Small intestine (tissue), 7 donors: ENCODE measurements around the gene PRDM16. TPM values are rescaled to one million over a fixed set of nuclear protein-coding genes. Genes with fewer than 3 reads are reported as not detected.

Experiments
- DNase-seq, 2 donors: peaks; one replicate each; pipeline versions ENCODE4 v3.0.0 to v3.0.0-alpha.2; 2013
- FAIRE-seq: peaks from 2 replicates; lab custom pipeline; 2012; peaks lifted over from hg19 to GRCh38; lab: Jason Lieb, UNC
- H3K27ac ChIP-seq, 3 donors: one replicate each; pipeline ENCODE4 v1.5.1; 2013; ENCODE audit warnings: low read length in 2 of 3, mild to moderate bottlenecking in 2 of 3, control low read depth in 1 of 3, inconsistent platforms in 1 of 3, low read depth in 1 of 3, moderate library complexity in 1 of 3
- H3K27me3 ChIP-seq, 3 donors: one replicate each; pipeline ENCODE4 v1.6.1; 2013; ENCODE audit warnings: low read length in 3 of 3, inconsistent platforms in 1 of 3; ENCODE audit not compliant: control insufficient read depth in 3 of 3, insufficient read depth in 3 of 3
- H3K36me3 ChIP-seq, 3 donors: one replicate each; pipeline ENCODE4 v1.6.1; 2013; ENCODE audit warnings: low read length in 3 of 3, inconsistent platforms in 1 of 3, low read depth in 1 of 3, mild to moderate bottlenecking in 1 of 3, moderate library complexity in 1 of 3; ENCODE audit not compliant: control insufficient read depth in 3 of 3, insufficient read depth in 2 of 3
- H3K4me1 ChIP-seq, 3 donors: one replicate each; pipeline ENCODE4 v1.6.1; 2013; ENCODE audit warnings: low read length in 2 of 3, inconsistent platforms in 1 of 3, low read depth in 1 of 3, mild to moderate bottlenecking in 1 of 3, moderate library complexity in 1 of 3; ENCODE audit not compliant: control insufficient read depth in 3 of 3, insufficient read depth in 2 of 3
- H3K4me3 ChIP-seq, 3 donors: one replicate each; pipeline ENCODE4 v1.5.1; 2013; ENCODE audit warnings: low read length in 3 of 3, control low read depth in 1 of 3, inconsistent platforms in 1 of 3, low read depth in 1 of 3, mild to moderate bottlenecking in 1 of 3, moderate library complexity in 1 of 3
- H3K9me3 ChIP-seq, 2 donors: one replicate each; pipeline ENCODE4 v1.6.1; 2013; ENCODE audit warnings: low read depth in 1 of 2, low read length in 1 of 2; ENCODE audit not compliant: control insufficient read depth in 2 of 2, insufficient read depth in 1 of 2
- WGBS, 3 donors: extraction: QIAGEN DNeasy Blood & Tissue Kit; methylation state at CpG; one replicate each; pipeline ENCODE4 v1.1.7; 2013; 5-methylcytosine and 5-hydroxymethylcytosine counted together
- polyA plus RNA-seq, 4 donors: library from polyadenylated mRNA; stranded (reverse) in 3 of 4; unstranded in 1 of 4; fragments of 200-250 nt in 3 of 4; fragments of 120-200 nt in 1 of 4; gene quantifications; one replicate each; pipeline versions ENCODE4 v1.2.1 to v1.2.3, GENCODE V29; 2013
- donor health status: healthy with polysubstance abuse.
- donor health status: control.
- donor health status: control.
- donor health status: Bipolar disorder and iron deficiency.
- donor health status: healthy.

PRDM16 gene
- polyA plus RNA-seq, 4 donors: 5.4 to 11.4 (median 8.2) TPM

- FAIRE-seq (no peak), DNase-seq (no peak)
Observed at GRCh38 chr1:3054474-3054873, 14.5 kb upstream of the PRDM16 start.

GRCh38 chr1:3055051-3055450, 14.0 kb upstream of the PRDM16 start:
- 74 to 83% (median 80%) methylated on average over 9 of the region's 9 CpGs for WGBS, 3 donors
- no peak for DNase-seq
- Histone ChIP-seq H3K27ac (no peak overlapping the region), H3K36me3 (peaks cover 0 to 2% (median 0%) of the 10 kb centered on the region in 3 donors), H3K4me3 (no peak overlapping the region), H3K9me3 (peaks cover 0 to 7% of the 10 kb centered on the region in 2 donors), H3K27me3 (peaks cover 0 to 2% (median 0%) of the 10 kb centered on the region in 3 donors), H3K4me1 (no peaks in the 10 kb centered on the region)
- no peak for FAIRE-seq

More at GRCh38 chr1:3054474-3054873, 14.5 kb upstream of the PRDM16 start:
- Histone ChIP-seq H3K4me3 (no peak overlapping the region), H3K36me3 (no peaks in the 10 kb centered on the region), H3K4me1 (no peaks in the 10 kb centered on the region), H3K9me3 (peaks cover 0 to 7% of the 10 kb centered on the region in 2 donors), H3K27me3 (peaks cover 0 to 2% (median 0%) of the 10 kb centered on the region in 3 donors), H3K27ac (no peak overlapping the region)
- WGBS, 3 donors: 84 to 87% (median 85%) methylated on average over 12 of the region's 12 CpGs

- H3K27me3 ChIP-seq: peaks cover 0 to 6% (median 0%) of the 10 kb centered on the region in 3 donors
- no peak for DNase-seq
- 90 to 92% (median 90%) methylated on average over 5 of the region's 5 CpGs for WGBS, 3 donors
Observed at GRCh38 chr1:3056641-3057040, 12.4 kb upstream of the PRDM16 start.

GRCh38 chr1:3058263-3059030, 10.6 kb upstream of the PRDM16 start:
- Histone ChIP-seq H3K9me3 (peaks cover 0 to 2% of the 10 kb centered on the region in 2 donors), H3K4me3 (no peak overlapping the region), H3K27me3 (peaks cover 0 to 20% (median 2%) of the 10 kb centered on the region in 3 donors), H3K27ac (no peak overlapping the region), H3K36me3 (peaks cover 0 to 21% (median 0%) of the 10 kb centered on the region in 3 donors), H3K4me1 (peaks cover 0 to 5% (median 0%) of the 10 kb centered on the region in 3 donors)
- no peak for FAIRE-seq
- WGBS, 3 donors: 79 to 81% (median 80%) methylated on average over 10 of the region's 10 CpGs
- DNase-seq: no peak

More at GRCh38 chr1:3056641-3057040, 12.4 kb upstream of the PRDM16 start:
- Histone ChIP-seq H3K9me3 (peaks cover 0 to 7% of the 10 kb centered on the region in 2 donors), H3K4me3 (no peak overlapping the region), H3K27ac (no peak overlapping the region), H3K36me3 (peaks cover 0 to 11% (median 0%) of the 10 kb centered on the region in 3 donors), H3K4me1 (peaks cover 0 to 3% (median 0%) of the 10 kb centered on the region in 3 donors)
- no peak for FAIRE-seq

GRCh38 chr1:3060127-3060526, 8.9 kb upstream of the PRDM16 start:
- Histone ChIP-seq H3K9me3 (no peaks in the 10 kb centered on the region), H3K36me3 (peaks cover 0 to 36% (median 0%) of the 10 kb centered on the region in 3 donors), H3K27ac (no peak overlapping the region), H3K27me3 (peaks cover 0 to 34% (median 8%) of the 10 kb centered on the region in 3 donors), H3K4me3 (no peak overlapping the region), H3K4me1 (peaks cover 0 to 5% (median 0%) of the 10 kb centered on the region in 3 donors)
- DNase-seq (no peak), FAIRE-seq (no peak)
- WGBS, 3 donors: 82 to 87% (median 84%) methylated on average over 9 of the region's 9 CpGs

GRCh38 chr1:3060601-3061551, 8.1 kb upstream of the PRDM16 start:
- no peaks in the 10 kb centered on the region for H3K9me3 ChIP-seq
- no peak overlapping the region for H3K27ac ChIP-seq
- FAIRE-seq (no peak), DNase-seq (no peak)
- H3K36me3 ChIP-seq: peaks cover 0 to 42% (median 0%) of the 10 kb centered on the region in 3 donors
- H3K4me3 ChIP-seq: no peak overlapping the region
- H3K4me1 ChIP-seq: peaks cover 0 to 6% (median 0%) of the 10 kb centered on the region in 3 donors
- 70 to 76% (median 72%) methylated on average over 14 to 15 of the region's 15 CpGs for WGBS, 3 donors
- peaks cover 0 to 39% (median 8%) of the 10 kb centered on the region in 3 donors for H3K27me3 ChIP-seq

- WGBS, 3 donors: 49 to 67% (median 60%) methylated on average over 4 to 5 of the region's 5 CpGs
- H3K4me1 ChIP-seq: peaks cover 0 to 11% (median 0%) of the 10 kb centered on the region in 3 donors
- H3K27me3 ChIP-seq: peaks cover 0 to 43% (median 8%) of the 10 kb centered on the region in 3 donors
- FAIRE-seq (no peak), DNase-seq (no peak)
- H3K36me3 ChIP-seq: peaks cover 0 to 49% (median 0%) of the 10 kb centered on the region in 3 donors
- no peaks in the 10 kb centered on the region for H3K9me3 ChIP-seq
- H3K27ac ChIP-seq: no peak overlapping the region
- no peak overlapping the region for H3K4me3 ChIP-seq
Observed at GRCh38 chr1:3061566-3061965, 7.4 kb upstream of the PRDM16 start.
